ENCODE data around the gene PPP2R2C. TPM values are rescaled to one million over a fixed set of nuclear protein-coding genes. Genes with fewer than 3 reads are reported as not detected.

PPP2R2C gene
- total and polyA plus RNA-seq, 9 of the 15 experiments (the other 6 are each of a cell fraction or from before 2014, with no cell fraction given) = 0.04 to 0.06 TPM; not detected in 7

DNA sequence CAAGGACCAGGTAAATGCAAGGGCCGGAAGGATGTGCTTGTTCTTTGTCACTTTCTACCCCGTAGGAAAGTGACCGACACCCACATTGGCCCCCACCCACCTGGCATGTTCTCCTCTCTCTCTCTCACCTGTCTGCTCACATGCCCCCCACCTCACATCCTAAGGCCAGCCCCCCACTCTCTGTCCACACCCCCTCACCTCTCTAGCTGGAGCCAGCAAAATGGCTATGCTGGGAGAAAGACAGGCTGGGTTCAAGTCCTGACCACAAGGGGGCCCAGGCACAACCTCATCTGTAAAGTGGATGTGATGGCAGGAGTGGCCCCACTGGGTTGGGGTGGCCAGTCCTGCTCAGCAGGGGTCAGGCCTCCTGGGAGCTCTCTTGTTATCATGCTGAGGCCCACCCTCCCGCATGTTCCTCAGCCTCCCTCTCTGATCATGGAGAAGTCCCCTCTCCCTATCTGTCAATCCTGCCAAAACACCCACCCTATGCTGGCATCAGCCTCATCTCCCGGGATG is 1.7 kb upstream of the PPP2R2C start (continued):
- TF ChIP-seq, protein P1, sequence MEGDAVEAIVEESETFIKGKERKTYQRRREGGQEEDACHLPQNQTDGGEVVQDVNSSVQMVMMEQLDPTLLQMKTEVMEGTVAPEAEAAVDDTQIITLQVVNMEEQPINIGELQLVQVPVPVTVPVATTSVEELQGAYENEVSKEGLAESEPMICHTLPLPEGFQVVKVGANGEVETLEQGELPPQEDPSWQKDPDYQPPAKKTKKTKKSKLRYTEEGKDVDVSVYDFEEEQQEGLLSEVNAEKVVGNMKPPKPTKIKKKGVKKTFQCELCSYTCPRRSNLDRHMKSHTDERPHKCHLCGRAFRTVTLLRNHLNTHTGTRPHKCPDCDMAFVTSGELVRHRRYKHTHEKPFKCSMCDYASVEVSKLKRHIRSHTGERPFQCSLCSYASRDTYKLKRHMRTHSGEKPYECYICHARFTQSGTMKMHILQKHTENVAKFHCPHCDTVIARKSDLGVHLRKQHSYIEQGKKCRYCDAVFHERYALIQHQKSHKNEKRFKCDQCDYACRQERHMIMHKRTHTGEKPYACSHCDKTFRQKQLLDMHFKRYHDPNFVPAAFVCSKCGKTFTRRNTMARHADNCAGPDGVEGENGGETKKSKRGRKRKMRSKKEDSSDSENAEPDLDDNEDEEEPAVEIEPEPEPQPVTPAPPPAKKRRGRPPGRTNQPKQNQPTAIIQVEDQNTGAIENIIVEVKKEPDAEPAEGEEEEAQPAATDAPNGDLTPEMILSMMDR (IDR thresholded peaks at IDR 0.05 in 2 of 3, conservative IDR thresholded peaks at IDR 0.05 in 1 of 3; ENCODE audit: insufficient read depth in 2 of 3, low read depth in 1 of 3, low read length in 3 of 3) = peak; percentile 44 to 63 (median 59)

DNA sequence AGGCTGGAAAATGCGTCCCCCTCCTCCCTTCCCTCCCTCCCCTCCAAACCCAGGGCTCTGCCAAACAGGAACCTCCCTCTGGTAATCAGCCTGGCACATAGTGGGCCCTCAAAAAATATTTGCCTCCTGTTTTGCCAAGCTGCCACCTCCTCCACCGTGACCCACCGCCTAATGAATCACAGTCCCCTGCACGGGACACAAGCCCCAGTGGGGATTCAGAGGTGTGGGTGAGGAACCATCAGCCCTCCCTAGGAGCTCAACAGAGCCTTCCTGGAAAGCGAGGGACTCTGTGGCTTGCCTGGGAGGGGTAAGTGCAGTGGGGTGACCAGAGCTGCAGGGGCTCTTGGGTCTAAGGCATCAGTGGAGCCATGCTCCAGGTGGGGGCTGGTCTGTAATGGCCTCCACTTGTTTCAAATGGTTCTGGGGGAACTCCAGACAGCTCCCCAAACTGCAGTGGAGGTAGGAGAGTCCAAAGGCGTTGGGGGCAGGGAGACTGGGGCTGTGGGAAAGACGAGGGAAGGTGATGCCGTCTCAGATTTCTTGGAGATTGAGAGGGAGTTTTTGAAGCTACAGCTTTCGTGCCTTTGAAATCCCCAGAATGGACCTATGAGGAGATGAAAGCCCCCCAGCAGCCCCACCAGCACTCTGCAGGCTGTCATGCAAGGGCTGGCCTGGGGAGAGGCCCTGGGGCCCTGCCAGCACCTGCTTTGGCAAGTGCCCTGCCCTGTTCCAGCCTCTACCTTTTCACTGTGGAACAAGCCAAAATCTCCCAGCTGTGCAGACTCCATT is 1.0 kb upstream of the PPP2R2C start:
- Histone ChIP-seq H3K27me3 (ENCODE audit: control insufficient read depth in 2 of 2, insufficient read depth in 2 of 2, low read length in 2 of 2) (peaks cover 5 to 37% of the 10 kb centered on the region in 2 experiments), H3K9me3 (replicated peaks; ENCODE audit: control insufficient read depth, insufficient read depth, low read depth, low read length) (no peaks in the 10 kb centered on the region), H2AFZ (ENCODE audit: low read depth, low read length) (no peak overlapping the region), H3K36me3 (ENCODE audit: control insufficient read depth, insufficient read depth, low read length) (no peaks in the 10 kb centered on the region), H3K79me2 (ENCODE audit: control insufficient read depth, insufficient read depth, low read length) (no peaks in the 10 kb centered on the region), H3K4me1 (replicated peaks in 1 of 2; ENCODE audit: control insufficient read depth in 2 of 2, insufficient read depth in 2 of 2, low read length in 2 of 2) (peaks cover 0 to 16% of the 10 kb centered on the region in 2 experiments; a peak in 2 of 5 replicates), H3K9ac (ENCODE audit: insufficient read depth in 1 of 2, low read depth in 2 of 2, low read length in 2 of 2) (no peak overlapping the region), H3K4me3 (no peak overlapping the region), H3K27ac (ENCODE audit: extremely low read depth, low read depth, low read length) (no peak overlapping the region), H3K9me1 (ENCODE audit: control insufficient read depth, insufficient read depth, low read length) (no peaks in the 10 kb centered on the region), H3K4me2 (ENCODE audit: insufficient read depth, low read length) (no peak overlapping the region), H4K20me1 (replicated peaks; ENCODE audit: control insufficient read depth, insufficient read depth, low read length) (peaks cover 4% of the 10 kb centered on the region; the same call in 1 of the 2 replicates)
- ATAC-seq (no peak), FAIRE-seq (no peak), DNase-seq (ENCODE audit: extremely low read depth in 1 of 4, low spot score in 3 of 4) (no peak)
- WGBS (ENCODE audit: insufficient coverage, low coverage, missing lambda C conversion rate) = 3% methylated on average over 9 of the region's 9 CpGs
- in situ Hi-C loops (cut with MboI) = no loop called here
- intact Hi-C loops (cut with micrococcal nuclease) = no loop called here
- CTCF ChIA-PET (ENCODE audit: low intra/inter-chr PET ratio) = no interaction called here
- TF ChIP-seq POLR2AphosphoS5 (IDR thresholded peaks at IDR 0.05; ENCODE audit: control insufficient read depth, insufficient read depth, low read depth, low read length) = no peak
- TF ChIP-seq ZFP36 (IDR thresholded peaks at IDR 0.05; ENCODE audit: low read depth, low read length, partially characterized antibody) = no peak
- no peak for TF ChIP-seq TCF7 (IDR thresholded peaks at IDR 0.05; ENCODE audit: borderline replicate concordance)
- no TSS peak for BruUV-seq (replicated peaks)
- POLR2A ChIA-PET = interaction anchor here (0.7 to 1.0 kb wide), 3 partner anchors 56 to 734 kb away, joined by 3 read pairs; no protein-coding TSS in a partner anchor
